Measurements from ENCODE around the gene TMEM143. TPM values are rescaled to one million over a fixed set of nuclear protein-coding genes. Genes with fewer than 3 reads are reported as not detected.

Gene TMEM143
- total RNA-seq, 1 experiment from 2014 or later, result 6.6 TPM

DNA sequence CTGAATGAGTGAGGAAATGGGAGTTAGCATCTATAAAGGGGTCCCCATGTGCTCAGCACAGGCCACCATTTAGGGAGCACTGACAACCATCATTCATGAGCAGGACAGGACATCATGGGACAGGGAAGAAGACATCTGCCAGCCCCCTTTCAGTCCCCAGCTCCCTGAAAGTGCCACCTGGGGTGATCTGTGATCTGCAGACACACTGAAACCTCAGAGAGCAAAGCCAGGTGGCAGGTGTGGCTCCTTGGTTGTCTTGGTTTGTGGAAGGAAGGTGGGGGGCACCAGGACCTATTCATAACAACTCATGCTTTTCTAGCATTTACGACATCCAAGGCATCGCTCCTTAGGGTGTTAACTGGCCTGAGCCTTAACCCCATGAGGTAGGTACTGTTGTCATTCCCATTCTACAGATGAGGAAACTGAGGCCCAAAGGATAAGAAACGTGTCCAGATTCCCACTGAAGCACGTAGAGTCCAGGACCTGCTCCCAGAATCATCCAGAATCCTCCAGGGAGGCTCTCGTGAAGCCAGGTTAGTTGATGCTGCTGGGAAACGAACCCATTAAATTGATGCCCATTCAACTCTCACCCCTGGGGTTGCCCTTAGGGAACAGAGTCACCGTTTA lies 21.8 kb upstream of the TMEM143 start:
- DNase-seq (ENCODE audit: low read depth, low spot score) (no peak), ATAC-seq (no peak)
- Histone ChIP-seq H3K36me3 (ENCODE audit: control insufficient read depth, insufficient read depth, low read length) (peaks cover 9% of the 10 kb centered on the region), H3K9me3 (ENCODE audit: control insufficient read depth, insufficient read depth, low read depth, low read length) (no peaks in the 10 kb centered on the region), H3K27me3 (ENCODE audit: control insufficient read depth, insufficient read depth, low read length) (no peaks in the 10 kb centered on the region), H3K4me3 (ENCODE audit: low read depth in 2 of 2, low read length in 2 of 2) (no peak overlapping the region), H3K4me1 (ENCODE audit: control insufficient read depth, insufficient read depth, low read length) (no peaks in the 10 kb centered on the region), H3K27ac (ENCODE audit: low read length) (no peak overlapping the region)
- intact Hi-C loops (cut with micrococcal nuclease; ENCODE audit: unreplicated experiment), result no loop called here
- BruUV-seq (replicated peaks), result no TSS peak
- TF ChIP-seq, protein P1, sequence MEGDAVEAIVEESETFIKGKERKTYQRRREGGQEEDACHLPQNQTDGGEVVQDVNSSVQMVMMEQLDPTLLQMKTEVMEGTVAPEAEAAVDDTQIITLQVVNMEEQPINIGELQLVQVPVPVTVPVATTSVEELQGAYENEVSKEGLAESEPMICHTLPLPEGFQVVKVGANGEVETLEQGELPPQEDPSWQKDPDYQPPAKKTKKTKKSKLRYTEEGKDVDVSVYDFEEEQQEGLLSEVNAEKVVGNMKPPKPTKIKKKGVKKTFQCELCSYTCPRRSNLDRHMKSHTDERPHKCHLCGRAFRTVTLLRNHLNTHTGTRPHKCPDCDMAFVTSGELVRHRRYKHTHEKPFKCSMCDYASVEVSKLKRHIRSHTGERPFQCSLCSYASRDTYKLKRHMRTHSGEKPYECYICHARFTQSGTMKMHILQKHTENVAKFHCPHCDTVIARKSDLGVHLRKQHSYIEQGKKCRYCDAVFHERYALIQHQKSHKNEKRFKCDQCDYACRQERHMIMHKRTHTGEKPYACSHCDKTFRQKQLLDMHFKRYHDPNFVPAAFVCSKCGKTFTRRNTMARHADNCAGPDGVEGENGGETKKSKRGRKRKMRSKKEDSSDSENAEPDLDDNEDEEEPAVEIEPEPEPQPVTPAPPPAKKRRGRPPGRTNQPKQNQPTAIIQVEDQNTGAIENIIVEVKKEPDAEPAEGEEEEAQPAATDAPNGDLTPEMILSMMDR (IDR thresholded peaks at IDR 0.05), result no peak
- TF ChIP-seq SIN3A (IDR thresholded peaks at IDR 0.05; ENCODE audit: borderline replicate concordance, insufficient read depth, low read depth, low read length) (no peak), TCF7L2 (IDR thresholded peaks at IDR 0.05; ENCODE audit: low read depth, low read length) (no peak), POLR2AphosphoS5 (IDR thresholded peaks at IDR 0.05; ENCODE audit: low read depth, low read length) (no peak)
- TF ChIP-seq, protein P2, sequence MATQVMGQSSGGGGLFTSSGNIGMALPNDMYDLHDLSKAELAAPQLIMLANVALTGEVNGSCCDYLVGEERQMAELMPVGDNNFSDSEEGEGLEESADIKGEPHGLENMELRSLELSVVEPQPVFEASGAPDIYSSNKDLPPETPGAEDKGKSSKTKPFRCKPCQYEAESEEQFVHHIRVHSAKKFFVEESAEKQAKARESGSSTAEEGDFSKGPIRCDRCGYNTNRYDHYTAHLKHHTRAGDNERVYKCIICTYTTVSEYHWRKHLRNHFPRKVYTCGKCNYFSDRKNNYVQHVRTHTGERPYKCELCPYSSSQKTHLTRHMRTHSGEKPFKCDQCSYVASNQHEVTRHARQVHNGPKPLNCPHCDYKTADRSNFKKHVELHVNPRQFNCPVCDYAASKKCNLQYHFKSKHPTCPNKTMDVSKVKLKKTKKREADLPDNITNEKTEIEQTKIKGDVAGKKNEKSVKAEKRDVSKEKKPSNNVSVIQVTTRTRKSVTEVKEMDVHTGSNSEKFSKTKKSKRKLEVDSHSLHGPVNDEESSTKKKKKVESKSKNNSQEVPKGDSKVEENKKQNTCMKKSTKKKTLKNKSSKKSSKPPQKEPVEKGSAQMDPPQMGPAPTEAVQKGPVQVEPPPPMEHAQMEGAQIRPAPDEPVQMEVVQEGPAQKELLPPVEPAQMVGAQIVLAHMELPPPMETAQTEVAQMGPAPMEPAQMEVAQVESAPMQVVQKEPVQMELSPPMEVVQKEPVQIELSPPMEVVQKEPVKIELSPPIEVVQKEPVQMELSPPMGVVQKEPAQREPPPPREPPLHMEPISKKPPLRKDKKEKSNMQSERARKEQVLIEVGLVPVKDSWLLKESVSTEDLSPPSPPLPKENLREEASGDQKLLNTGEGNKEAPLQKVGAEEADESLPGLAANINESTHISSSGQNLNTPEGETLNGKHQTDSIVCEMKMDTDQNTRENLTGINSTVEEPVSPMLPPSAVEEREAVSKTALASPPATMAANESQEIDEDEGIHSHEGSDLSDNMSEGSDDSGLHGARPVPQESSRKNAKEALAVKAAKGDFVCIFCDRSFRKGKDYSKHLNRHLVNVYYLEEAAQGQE (IDR thresholded peaks at IDR 0.05; ENCODE audit: insufficient read depth in 1 of 2, low read depth in 2 of 2, low read length in 1 of 2), result no peak
- in situ Hi-C loops (cut with HindIII; ENCODE audit: low pct_unique_long_range_greater_than_20kb, low sequenced_read_pairs), result no loop called here
- ChIA-PET CTCF (no interaction called here), POLR2A (no interaction called here)

DNA sequence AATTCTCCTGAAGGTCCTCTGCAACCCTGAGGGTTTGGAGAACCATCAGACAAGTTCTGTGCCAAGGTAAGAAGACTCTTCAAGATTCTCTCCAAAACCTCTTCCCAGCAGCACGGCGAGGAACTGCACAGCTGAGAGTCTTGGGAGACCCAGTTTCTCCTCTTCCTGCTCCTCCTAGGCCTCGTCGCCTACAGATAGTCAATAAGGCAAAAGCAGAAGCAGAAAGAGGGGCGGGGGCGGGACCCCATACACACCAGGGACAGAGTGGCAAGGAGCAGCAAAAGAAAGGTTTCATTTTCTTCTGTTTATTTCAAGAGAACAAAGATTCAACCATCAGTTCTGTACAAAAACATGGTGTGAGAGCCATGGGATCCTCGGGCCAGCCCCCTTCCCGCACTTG lies 18.5 kb upstream of the TMEM143 start:
- POLR2A ChIA-PET, result no interaction called here
- Histone ChIP-seq H3K4me1 (ENCODE audit: control insufficient read depth, insufficient read depth, low read length) (no peaks in the 10 kb centered on the region), H3K27ac (ENCODE audit: low read length) (no peak overlapping the region), H3K4me3 (ENCODE audit: low read depth in 2 of 2, low read length in 2 of 2) (no peak overlapping the region), H3K36me3 (ENCODE audit: control insufficient read depth, insufficient read depth, low read length) (no peaks in the 10 kb centered on the region; the same call in 1 of the 2 replicates), H3K27me3 (ENCODE audit: control insufficient read depth, insufficient read depth, low read length) (no peaks in the 10 kb centered on the region), H3K9me3 (ENCODE audit: control insufficient read depth, insufficient read depth, low read depth, low read length) (no peaks in the 10 kb centered on the region)
- in situ Hi-C loops (cut with HindIII; ENCODE audit: low pct_unique_long_range_greater_than_20kb, low sequenced_read_pairs) (no loop called here), intact Hi-C loops (cut with micrococcal nuclease; ENCODE audit: unreplicated experiment) (no loop called here)
- TF ChIP-seq TCF7L2 (IDR thresholded peaks at IDR 0.05; ENCODE audit: low read depth, low read length) (no peak), POLR2AphosphoS5 (IDR thresholded peaks at IDR 0.05; ENCODE audit: low read depth, low read length) (no peak)
- DNase-seq (ENCODE audit: low read depth, low spot score), result no peak
- BruUV-seq (replicated peaks), result no TSS peak
- CTCF ChIA-PET, result no interaction called here
- ATAC-seq, result no peak

DNA sequence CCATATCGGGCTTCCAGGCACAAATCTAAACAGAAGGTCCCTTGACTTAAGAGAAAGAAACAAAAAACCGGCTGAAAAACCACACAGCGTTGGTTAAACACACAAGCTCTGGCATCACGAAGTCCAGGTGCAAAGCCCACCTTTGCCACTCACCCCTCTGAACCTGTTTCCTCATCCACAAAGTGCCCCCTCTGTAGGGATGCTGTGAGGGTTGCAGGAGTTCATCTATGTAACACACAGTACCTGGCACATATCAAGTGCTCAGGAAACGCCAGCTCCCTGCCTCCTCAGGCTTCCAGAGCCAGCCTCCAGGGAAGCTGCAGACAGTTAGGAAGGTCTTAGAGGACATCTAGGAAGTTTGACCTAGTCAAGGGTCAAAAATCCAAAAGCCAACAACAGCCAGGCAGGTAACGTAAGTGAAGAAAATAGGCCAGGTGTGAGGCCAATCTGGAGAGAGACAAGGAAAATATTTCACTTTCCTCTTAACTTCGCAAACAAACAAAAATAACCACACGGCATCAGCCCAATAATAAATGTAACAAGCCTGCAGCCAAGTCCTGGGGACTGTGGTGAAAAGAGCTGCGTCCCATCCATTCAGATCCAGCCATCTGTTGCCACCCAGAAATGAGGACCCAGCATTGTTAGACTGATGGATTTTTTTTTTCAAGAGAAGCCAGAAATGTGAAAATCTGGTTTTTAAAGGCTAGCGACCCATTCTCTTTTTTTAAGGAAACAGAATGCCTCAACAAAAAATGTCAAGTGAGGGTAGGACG lies 17.6 kb upstream of the TMEM143 start:
- in situ Hi-C loops (cut with HindIII; ENCODE audit: low pct_unique_long_range_greater_than_20kb, low sequenced_read_pairs), result no loop called here
- TF ChIP-seq, protein P2 (IDR thresholded peaks at IDR 0.05; ENCODE audit: insufficient read depth in 1 of 2, low read depth in 2 of 2, low read length in 1 of 2), result no peak
- TF ChIP-seq, protein P1 (IDR thresholded peaks at IDR 0.05), result no peak
- TF ChIP-seq TCF7L2 (IDR thresholded peaks at IDR 0.05; ENCODE audit: low read depth, low read length), result no peak
- no peak for TF ChIP-seq POLR2AphosphoS5 (IDR thresholded peaks at IDR 0.05; ENCODE audit: low read depth, low read length)
- TF ChIP-seq SIN3A (IDR thresholded peaks at IDR 0.05; ENCODE audit: borderline replicate concordance, insufficient read depth, low read depth, low read length), result no peak
- ChIA-PET POLR2A (no interaction called here), CTCF (no interaction called here)
- no peak for ATAC-seq
- no peaks in the 10 kb centered on the region; the same call in 1 of the 2 replicates for H3K36me3 ChIP-seq (ENCODE audit: control insufficient read depth, insufficient read depth, low read length)
- DNase-seq (ENCODE audit: low read depth, low spot score), result no peak
- BruUV-seq (replicated peaks), result no TSS peak
- H3K9me3 ChIP-seq (ENCODE audit: control insufficient read depth, insufficient read depth, low read depth, low read length), result no peaks in the 10 kb centered on the region
- no peak overlapping the region for H3K4me3 ChIP-seq (ENCODE audit: low read depth in 2 of 2, low read length in 2 of 2)
- no peak overlapping the region for H3K27ac ChIP-seq (ENCODE audit: low read length)
- no peaks in the 10 kb centered on the region for H3K4me1 ChIP-seq (ENCODE audit: control insufficient read depth, insufficient read depth, low read length)
- no peaks in the 10 kb centered on the region for H3K27me3 ChIP-seq (ENCODE audit: control insufficient read depth, insufficient read depth, low read length)
- intact Hi-C loops (cut with micrococcal nuclease; ENCODE audit: unreplicated experiment), result no loop called here
